ENCODE measurements around the gene RFX8. TPM values are rescaled to one million over a fixed set of nuclear protein-coding genes. Genes with fewer than 3 reads are reported as not detected.

Gene RFX8
- total and polyA plus RNA-seq, 2 of the 13 experiments (the other 11 are each of a cell fraction or from before 2014, with no cell fraction given): not detected

DNA sequence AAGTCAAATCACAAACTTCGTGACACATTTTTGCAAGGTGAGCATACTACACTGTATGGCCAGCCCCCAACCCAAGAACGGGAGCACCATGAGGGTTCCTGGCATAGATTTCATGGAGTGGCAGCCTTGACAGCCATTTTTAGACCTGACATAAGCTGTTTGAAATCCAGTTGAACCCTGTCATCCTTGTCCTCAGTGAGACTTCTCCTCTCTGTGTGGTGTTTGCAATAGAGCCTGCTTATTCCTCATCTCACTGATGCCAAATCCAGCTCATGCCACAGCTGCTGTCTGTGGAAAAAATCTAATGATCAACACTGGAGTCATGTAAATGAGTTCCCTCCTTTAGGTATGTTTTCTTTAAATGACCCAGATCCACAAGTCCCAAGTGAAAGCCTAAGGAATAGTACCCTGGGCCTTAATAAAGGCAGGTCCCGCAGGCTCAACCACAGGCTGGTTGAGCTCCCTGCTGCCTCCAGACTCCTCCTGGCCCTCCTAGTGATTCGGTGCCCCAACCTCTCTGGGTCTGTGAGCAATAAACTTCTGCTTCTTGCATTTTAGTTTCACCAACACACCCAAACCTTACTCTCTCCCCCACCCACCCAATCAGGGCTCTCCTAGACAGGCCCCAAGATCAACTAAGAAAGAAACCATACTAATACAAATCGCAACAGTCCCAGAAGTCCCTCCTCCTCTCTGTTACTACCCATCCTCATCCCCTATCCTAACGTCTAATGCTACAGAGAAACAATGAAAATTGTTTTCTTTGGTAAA, 79.2 kb downstream of the RFX8 start (continued):
- no peak for TF ChIP-seq ZNF292 (CRISPR knock-in tag; IDR thresholded peaks at IDR 0.05; ENCODE audit: borderline replicate concordance, low read depth)
- TF ChIP-seq MTF2 (CRISPR knock-in tag; IDR thresholded peaks at IDR 0.05; ENCODE audit: borderline replicate concordance): no peak
- no peak for TF ChIP-seq ZNF431 (CRISPR knock-in tag; IDR thresholded peaks at IDR 0.05; ENCODE audit: borderline replicate concordance, low read depth)
- no peak for TF ChIP-seq IKZF5 (CRISPR knock-in tag; IDR thresholded peaks at IDR 0.05)

DNA sequence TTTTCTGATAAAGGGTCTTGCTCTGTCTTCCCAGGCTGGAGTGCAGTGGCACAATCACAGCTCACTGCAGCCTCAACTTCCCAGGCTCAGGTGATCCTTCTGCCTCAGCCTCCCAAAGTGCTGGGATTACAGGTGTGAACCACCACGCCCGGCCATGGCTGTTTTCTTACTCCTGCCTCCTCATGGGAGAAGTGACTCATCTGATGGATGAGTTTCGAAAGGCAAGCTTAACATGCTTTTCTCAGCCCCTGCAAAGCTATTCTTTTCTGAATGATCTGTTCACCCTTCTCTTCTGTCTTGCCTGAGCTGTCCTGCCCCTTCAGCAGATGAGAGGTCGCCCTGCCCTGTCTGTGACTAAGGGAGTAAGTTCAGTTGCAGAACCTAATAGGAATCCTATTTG, 86.7 kb downstream of the RFX8 start:
- ChIA-PET CTCF (ENCODE audit: low intra/inter-chr PET ratio, low total read pairs) (interaction anchor here (1.2 to 3.0 kb wide), 2 partner anchors 41 to 46 kb away, joined by 3 to 10 read pairs; no protein-coding TSS in a partner anchor), POLR2A (no interaction called here)
- no peaks in the 10 kb centered on the region for H4K20me1 ChIP-seq (ENCODE audit: insufficient read depth, low read length)
- H3K27ac ChIP-seq (ENCODE audit: extremely low read length, insufficient read depth, low read length): no peak overlapping the region
- no peaks in the 10 kb centered on the region for H3K79me2 ChIP-seq (ENCODE audit: insufficient read depth, low read length)
- intact Hi-C loops (cut with micrococcal nuclease; ENCODE audit: unreplicated experiment) (no loop called here), in situ Hi-C loops (cut with HindIII; ENCODE audit: extremely low pct_ligation_motif_present, low pct_unique_long_range_greater_than_20kb) (loop anchor here (5.0 kb wide), 1 partner anchor 46 kb away; no protein-coding TSS in a partner anchor)
- no peak for DNase-seq (ENCODE audit: low spot score)
- no peak overlapping the region for H3K9ac ChIP-seq (ENCODE audit: insufficient read depth, low read depth, low read length)
- H3K36me3 ChIP-seq (replicated peaks in 1 of 2; ENCODE audit: control insufficient read depth in 1 of 2, insufficient read depth in 2 of 2, low read length in 2 of 2): no peaks in the 10 kb centered on the region
- no peak overlapping the region for H3K4me3 ChIP-seq (replicated peaks in 1 of 3; ENCODE audit: insufficient read depth in 1 of 3, low read depth in 2 of 3, low read length in 3 of 3)
- 10% methylated on average over 4 of the region's 4 CpGs for WGBS (ENCODE audit: low lambda C conversion rate)
- H3K4me1 ChIP-seq (ENCODE audit: insufficient read depth, low read length): peaks cover 18% of the 10 kb centered on the region
- H2AFZ ChIP-seq (ENCODE audit: low read length): no peak overlapping the region
- BruUV-seq (replicated peaks): no TSS peak
- TF ChIP-seq ZNF234 (CRISPR knock-in tag; conservative IDR thresholded peaks at IDR 0.05) (no peak), ZNF350 (CRISPR knock-in tag; IDR thresholded peaks at IDR 0.05; ENCODE audit: borderline replicate concordance, low read depth) (no peak), FOSL2 (CRISPR knock-in tag; IDR thresholded peaks at IDR 0.05) (0 out of 2 replicates have a peak, but pooled peaks have one; percentile 55), ZNF460 (CRISPR knock-in tag; IDR thresholded peaks at IDR 0.05; ENCODE audit: borderline replicate concordance) (peak; percentile 38; the same call in 1 of the 2 replicates), TRIM24 (CRISPR knock-in tag; IDR thresholded peaks at IDR 0.05) (no peak)
- ATAC-seq: no peak
- H3K9me3 ChIP-seq (ENCODE audit: low read length): no peaks in the 10 kb centered on the region
- H3K27me3 ChIP-seq (ENCODE audit: control insufficient read depth in 1 of 2, insufficient read depth in 2 of 2, low read length in 2 of 2): peaks cover 4 to 68% of the 10 kb centered on the region in 2 experiments; a peak in 4 of 5 replicates
- no peak for FAIRE-seq
- H3K4me2 ChIP-seq (ENCODE audit: low read depth, low read length): no peak overlapping the region
